CD4-positive, alpha-beta T cell treated with Interleukin-17A for 4 hours (primary cell): ENCODE results near the gene DPRX.

Source experiments
- DNase-seq: peaks from one replicate; pipeline ENCODE4 v3.0.0-alpha.2; 2020; ENCODE audit warnings: mixed read lengths

The DPRX gene, protein sequence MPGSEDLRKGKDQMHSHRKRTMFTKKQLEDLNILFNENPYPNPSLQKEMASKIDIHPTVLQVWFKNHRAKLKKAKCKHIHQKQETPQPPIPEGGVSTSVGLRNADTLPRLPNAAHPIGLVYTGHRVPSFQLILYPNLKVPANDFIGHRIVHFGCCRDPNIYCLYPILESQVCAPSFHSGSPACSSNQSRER

DNA sequence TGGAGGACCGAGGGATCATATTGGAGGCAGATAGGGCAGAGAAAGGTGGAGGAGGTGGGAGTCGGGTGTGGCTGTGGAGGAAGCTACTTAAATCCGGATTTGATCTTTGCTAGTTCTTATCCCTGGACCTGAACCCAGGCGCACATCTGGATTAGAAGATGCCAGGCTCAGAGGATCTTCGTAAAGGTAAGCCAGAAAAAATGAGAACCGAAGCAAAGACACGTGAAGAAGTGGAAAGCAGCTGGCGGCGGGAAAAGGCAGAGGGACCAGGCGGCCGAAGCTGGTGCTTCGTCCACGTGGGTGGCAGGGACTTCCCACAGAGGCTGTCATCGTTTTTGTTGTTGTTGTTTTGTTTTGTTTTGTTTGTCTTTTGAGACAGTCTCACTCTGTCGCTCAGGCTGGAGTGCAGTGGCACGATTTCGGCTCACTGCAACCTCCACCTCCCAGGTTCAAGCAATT is at the start of gene DPRX:
Gene DPRX, plus strand, starts transcription at position 51 of the 459 bp plus-strand sequence. Its CDS starts 108 bp downstream, at position 159.
- DNase-seq = no peak

DNA sequence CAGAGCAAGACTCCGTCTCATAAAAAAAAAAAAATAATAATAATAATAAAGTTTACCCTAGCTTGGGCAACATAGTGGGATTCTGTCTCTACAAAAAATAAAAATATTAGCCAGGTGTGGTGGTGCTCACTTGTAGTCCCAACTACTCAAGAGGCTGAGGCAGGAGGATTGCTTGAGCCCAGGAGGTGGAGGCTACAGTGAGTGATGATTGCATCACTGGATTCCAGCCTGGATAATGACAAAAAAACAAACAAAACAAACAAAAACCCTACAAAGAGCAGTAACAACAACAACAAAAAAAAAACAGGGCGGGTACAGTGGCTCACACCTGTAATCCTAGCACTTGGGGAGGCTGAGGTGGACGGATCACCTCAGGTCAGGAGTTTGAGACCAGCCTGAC is 48.6 kb upstream of the DPRX start:
- no peak for DNase-seq

DNA sequence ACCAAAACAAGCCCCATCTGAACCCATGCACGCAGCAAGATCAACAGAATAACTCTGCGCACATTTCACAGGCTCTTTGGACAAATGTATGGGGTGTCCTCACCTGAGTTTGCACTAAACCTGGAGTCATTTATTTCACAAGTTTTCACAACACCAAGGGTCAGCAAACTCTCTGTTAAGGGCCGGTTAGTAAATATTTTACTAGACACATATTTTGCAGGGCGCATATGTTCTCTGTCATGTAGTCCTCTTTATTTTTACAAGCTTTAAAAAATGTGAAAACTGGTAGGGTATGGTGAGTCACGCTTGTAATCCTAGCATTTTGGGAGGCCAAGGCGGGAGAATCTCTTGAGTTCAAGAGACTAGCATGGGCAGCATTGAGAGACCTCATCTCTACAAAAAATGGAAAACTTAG is 45.5 kb upstream of the DPRX start:
- DNase-seq = no peak

DNA sequence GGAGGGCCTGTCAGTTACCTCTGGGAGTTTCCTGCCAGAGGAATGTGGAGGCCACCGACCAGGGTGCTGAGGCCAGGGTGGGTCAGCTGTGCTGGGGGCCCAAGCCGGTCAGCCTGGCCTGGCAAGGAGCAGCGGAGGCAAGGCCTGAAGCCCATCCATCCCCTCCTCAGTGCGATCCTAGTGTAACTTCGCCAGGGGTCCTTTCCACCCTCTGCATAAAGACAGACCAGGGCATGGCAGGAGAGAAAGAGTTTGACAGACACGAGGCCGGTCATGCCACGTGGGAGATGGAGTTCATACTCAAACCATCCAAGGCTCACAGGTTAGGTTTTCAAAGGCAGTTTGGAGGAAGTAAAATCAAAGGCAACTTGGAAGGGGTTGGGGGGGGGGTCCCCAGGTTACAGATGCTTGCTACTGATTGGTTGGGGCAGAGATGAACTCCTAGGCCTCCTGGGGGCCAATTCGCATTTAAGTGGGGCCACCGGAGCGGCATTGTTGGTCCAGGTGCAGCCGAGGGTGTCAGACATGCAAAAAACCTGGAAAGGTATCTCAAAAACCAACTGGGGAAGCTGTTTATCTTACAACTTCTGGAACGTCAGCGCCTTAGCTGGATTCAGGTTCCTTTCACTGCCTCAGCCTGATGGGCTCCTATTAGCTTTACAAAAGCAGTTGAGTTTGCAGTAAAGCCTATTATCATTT is 36.8 kb upstream of the DPRX start:
- DNase-seq = no peak

DNA sequence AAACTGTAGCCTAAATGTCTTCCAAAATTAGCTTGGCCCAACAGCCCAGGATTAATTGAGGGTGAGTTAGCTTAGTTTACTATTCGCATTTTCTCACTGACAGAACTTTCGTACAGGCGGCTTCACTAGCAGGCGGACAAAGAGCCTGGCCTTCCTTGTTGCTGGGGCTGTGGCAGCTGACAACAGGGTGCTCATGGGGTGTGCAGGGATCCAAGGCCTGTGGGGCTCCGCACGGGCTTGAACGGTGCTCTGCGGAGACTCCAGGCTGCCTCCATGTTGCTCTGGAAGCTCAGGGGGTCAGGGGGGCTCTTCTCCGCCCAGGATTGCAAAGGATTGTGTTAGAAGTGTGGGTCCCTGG is 36.3 kb upstream of the DPRX start:
- DNase-seq = no peak

DNA sequence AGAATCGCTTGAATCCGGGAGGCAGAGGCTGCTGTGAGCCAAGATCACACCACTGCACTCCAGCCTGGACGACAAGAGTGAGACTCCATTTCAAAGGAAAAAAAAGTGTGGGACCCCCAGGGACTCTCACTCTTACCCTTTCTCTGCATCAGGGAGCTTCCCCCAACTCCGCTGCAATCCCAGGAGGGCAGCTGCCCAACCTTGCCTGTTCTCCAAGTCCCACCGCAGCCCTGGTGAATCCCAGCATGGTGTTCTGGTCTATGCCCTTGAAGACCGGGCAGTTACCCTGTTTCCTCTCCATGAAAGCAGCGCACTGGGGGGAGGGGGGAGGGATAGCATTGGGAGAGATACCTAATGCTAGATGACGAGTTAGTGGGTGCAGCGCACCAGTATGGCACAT is 35.7 kb upstream of the DPRX start:
- no peak for DNase-seq

DNA sequence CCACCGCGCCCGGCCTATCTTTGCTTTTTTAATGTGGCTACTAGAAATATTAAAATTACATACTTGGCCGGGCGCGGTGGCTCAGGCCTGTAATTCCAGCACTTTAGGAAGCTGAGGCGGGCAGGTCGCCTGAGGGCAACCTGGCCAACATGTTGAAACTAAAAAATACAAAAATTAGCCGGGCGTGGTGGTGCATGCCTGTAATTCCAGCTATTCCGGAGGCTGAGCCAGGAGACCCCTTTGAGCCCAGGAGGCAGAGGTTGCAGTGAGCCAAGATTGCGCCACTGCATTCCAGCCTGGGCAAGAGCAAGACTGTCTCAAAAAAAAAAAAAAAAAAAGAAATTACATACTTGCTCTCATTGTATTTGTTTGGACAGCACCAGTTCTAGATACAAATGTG is 34.8 kb upstream of the DPRX start:
- no peak for DNase-seq

DNA sequence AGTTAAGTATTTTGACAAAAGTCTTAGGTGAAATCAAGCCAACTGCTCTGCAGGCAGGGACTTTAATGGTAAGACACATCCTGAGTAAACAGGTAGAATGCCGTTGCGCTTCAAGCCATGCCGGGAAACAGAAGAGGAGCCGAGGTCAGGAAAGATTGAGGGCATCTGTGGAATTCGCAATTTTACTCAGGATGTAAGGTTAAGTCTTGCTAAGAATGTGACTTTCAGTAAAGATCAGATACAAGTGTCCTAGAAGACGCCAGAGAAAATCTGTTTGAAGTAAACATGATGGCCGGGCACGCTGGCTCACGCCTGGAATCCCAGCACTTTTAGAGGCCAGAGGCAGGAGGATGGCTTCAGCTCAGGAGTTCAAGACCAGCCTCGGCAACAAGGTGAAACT is 33.4 kb upstream of the DPRX start:
- no peak for DNase-seq

DNA sequence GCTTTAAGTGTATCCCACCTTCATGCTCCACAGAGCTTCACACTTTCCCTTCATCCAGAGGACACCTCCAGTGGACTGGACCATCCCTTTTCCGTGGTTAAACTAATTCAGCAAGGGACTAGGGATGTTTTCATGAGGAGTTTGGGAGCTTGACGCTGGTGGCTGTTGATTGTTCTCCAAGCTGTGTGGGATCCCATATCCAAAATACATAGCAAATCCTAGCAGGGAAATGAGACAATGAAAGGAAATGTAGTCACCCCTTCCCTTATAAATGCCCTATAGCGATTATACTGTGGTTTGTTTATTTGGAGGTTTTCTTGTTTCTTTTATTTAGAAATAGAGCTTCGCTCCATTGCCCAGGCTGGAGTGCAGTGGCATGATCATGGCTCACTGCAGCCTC is 31.6 kb upstream of the DPRX start:
- DNase-seq = no peak

DNA sequence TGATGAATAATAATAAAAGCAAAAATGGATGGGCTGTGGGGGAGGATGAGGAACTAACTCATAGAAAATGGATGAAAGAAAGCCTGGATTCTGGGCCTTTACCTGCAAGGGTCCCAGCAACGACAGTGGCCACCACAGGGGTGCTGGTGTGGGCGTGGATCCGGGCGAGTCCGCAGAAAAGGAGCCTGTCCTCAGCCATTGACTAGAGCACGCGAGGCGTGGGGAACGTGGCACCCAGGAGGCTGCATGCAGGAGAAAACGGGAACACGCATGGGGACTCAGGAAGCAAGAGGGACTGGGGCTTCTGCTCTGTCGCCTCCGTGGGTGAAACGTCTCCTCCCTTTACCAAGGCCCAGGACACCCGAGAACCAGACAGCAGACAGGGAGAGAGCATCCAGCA is 25.8 kb upstream of the DPRX start:
- no peak for DNase-seq

DNA sequence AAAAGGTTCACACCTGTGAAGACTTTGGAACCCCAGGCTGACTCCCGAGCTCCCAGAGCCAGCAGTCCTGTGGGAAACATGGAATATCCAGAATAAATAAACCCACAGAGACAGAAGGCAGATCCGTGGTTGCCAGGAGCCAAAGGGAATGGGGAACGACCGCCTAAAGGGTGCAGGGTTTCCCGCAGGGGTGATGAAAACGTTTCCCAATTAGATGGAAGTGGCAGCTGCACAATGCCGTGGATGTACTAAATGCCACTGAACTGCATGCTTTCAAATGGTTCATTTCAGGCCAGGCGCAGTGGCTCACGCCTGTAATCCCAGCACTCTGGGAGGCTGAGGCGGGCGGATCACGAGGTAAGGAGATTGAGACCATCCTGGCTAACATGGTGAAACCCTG is 23.4 kb upstream of the DPRX start:
- no peak for DNase-seq

DNA sequence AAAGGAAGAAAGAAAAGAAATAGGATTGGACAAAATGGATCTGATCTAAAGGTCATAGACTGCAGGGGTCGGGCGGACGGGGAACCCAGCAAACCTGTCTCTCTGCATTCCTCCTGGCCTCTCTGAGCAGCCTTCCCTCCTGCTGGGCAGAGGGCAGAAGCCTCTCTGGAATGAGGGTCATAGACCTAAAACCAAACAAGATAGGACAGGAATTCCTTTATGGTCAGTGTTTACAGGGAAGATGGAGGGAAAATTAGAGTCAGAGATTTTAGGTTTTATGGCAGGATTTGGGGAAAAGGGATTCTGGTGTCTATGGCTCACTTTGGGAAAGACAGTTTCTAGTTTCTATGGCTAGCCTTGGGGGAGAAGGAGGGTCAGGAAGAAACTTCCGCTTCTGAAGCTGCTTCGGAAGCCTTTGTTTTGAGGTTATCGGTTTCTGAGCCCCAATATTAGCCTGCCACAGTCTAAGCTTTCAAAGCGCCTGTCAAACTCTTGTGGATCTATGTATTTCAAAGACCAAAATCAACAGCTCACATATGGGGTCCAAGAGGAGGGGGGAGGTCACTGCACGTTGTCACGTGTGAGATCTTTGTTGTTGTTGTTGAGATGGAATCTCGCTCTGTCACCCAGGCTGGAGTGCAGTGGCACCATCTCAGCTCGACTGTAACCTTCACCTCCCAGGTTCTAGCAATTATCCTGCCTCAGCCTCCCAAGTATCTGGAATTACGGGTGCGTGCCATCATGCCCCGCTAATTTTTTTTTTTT is 18.9 kb upstream of the DPRX start:
- no peak for DNase-seq

DNA sequence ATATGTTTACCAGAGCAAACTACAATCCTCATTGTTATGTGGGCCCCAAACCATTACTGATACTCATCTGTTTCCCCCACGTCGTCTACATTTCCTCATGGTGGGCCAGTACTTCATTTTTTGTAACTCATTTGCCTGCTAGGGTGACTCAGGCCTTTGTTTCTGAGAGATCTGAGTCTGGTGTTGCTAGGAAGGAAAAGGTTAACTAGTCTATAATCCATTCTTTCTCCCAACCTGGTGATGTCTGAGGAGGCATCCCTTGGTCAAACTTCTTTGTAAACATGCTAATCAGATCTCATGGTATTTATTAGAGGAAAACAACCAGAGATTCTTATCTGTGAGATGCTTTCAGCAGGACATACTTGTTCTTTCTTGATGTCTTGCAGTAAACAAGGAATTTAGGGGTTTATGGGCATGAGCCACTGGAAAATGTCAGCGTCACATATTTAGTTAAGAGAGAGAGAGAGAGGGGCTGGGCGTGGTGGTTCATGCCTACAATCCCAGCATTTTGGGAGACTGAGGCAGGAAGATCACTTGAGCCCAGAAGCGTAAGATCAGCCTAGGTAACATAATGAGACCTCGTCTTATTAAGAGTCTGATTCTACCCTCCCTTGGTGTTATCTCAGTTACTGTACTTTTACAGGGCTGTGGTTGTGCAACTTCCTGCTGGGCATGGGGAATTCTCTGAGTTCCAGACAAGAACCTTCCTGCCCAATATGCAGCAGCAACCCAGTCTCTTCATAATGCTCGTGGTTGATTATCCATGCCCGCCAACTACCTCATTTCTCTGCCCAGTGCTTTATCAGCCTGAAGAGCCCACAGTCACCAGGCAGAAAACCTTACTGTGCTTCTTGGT is 9.7 kb upstream of the DPRX start:
- DNase-seq = no peak

DNA sequence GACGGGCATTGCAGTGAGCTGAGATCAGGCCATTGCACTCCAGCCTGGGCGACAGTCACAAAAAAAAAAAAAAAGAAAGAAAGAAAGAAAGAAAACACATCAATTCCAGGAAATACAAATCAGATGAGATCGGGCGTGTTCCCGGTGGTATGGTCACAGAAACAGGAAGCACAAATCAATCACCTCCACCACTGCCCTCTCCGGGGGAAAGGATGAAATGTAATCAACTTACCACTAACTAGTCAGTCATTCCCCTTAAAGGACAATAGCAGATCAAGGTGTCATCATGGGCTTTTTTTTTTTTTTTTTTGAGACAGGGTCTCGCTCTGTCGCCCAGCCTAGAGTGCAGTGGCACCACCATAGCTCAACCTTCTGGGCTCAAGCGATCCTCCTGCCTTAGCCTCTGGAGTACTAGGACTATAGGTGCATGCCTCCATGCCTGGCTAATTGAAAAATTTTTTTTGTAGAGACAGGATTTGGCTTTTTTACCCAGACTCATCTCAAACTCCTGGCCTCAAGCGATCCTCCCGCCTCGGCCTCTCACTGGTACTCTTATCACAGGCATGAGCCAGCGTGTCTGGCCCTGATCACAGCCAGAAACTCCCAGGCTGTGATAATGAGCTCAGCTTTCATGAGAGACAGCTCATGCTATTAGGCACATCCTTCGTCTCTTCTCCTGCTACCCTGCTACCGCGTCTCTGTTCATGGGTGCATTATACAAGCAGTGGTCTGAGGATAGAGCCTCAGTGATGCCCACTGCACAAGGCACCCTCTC is 6.8 kb upstream of the DPRX start:
- no peak for DNase-seq

DNA sequence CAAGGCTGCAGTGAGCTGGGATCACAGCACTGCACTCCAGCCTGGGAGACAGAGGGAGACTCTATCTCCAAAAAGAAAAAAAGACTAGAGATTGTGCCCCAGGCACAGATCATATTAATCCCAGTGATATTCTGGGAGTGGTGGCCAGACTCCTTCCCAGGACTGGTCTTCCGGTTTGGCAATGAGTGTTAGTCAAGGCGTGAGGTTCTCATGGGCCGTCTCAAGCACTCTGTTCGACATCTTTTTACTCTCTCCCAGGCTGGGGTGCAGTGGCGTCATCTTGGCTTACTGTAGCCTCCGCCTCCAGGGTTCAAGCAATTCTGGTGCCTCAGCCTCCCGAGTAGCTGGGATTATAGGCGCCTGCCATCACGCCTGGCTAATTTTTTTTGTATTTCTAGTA is 5.3 kb upstream of the DPRX start:
- DNase-seq = no peak

DNA sequence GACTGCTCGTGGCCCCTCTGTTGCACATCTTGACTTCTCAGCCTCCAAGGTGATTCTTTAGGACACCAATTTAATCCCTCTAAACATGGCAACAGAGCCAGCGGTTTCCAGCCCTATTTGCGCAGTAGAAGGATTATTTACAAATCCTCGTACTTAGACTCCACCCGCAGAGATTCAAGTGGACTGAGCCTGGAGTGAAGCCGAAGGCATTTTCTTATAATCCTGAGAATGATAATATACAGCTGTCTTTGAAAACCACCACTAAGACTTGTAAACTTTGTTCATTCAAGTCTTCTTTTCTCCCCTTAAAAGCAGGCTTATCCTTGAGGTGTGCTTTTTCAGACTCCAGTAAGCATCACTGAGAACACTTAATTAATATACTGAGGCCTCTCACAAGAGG is 4.8 kb upstream of the DPRX start:
- DNase-seq = no peak

DNA sequence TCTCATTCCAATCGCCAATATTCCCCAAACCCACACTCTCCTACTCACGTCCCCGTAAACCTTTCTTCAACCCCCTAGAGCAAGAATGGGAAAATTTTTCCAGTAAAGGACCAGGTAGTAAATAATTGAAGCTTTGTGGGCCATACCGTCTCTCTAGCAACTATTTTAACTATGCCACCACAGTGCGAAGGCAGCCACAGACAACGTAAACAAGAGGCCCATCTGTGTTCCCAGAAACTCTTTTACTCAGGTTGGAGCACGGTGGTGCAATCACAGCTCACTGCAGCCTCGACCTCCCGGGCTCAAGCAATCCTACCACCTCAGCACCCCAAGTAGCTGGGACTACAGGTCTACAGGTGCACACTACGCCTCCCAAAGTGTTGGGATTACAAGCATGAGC is 3.0 kb downstream of the DPRX start:
- DNase-seq = no peak

DNA sequence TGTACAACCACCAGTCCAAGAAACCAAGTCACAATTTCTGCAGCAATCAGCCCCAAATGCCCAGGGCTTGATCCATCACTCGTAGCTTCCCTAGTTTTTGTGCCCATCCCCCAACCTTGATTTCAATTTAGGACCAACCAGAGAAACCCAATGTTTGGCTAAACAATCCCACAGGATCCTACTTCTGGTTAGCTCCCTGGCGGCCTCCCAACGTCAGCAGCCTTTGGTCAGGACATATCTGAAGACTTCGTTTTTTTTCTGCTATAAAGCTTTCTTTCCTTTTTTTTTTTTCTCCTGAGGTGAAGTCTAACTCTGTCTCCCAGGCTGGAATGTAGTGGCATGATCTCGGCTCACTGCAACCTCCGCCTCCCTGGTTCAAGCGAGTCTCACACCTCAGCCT is 7.7 kb downstream of the DPRX start:
- DNase-seq = no peak

DNA sequence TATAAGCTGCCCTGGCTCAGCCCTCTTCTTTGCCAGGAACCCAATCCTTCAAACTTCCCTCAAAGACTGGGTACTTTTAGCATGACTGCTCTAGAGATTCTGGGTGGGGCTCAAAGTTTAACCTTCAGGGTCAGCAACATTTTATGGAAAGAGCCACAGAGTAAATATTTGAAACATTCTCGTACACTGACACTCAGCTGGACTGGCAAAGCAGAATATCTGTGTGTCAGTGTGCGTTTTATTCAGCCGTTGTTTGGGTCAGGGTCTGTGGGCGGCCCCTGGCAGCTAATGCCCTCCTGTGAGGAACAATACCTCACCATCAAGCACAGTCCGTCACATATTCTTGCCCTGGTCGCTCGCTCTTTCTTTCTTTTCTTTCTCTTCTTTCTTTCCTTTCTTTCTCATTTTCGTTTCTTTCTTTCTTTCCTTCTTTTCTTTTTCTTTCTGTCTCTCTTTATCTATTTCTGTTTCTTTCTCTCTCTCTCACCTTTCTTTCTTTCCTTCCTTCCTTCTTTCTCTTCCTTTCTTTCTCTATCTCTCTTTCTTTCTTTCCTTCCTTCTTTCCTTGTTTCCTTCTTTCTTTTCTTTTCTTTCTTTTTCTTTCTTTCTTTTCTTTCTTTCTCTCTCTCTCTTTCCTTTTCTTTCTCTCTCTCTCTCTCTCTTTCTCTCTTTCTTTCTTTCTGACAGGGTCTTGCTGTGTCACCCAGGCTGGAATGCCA is 10.7 kb downstream of the DPRX start:
- DNase-seq = no peak

DNA sequence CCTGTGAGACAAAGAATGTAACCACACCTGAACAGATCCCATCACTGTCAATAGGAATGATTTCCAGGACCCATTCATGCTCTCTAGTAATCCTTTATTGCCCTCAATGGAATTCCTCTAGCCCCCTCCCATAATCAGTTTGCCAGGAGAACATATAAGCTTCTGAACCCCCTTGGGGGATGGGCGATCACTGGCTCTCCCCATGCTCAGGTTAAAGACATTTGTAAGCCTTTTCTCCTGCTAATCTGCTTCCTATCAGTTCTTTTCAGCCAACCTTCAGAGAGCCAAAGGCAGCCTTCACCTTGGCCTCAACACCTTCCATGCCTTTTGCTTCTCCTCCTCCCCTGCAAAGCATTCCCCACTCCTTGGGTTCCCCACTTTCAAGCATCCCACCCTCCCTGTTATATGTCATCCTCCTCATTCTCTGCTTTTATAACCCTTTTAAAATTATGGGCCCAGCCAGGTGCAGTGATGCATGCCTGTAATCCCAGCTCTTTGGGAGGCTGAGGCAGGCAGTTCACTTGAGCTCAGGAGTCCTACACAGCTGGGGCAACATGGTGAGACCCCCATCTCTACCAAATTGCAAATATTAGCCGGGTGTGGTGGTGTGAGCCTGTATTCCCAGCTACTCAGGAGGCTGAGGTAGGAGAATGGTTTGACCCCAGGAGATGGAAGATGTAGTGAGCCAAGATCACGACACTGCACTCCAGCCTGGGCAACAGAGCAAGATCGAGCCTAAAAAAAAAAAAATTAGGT is 12.4 kb downstream of the DPRX start:
- no peak for DNase-seq

DNA sequence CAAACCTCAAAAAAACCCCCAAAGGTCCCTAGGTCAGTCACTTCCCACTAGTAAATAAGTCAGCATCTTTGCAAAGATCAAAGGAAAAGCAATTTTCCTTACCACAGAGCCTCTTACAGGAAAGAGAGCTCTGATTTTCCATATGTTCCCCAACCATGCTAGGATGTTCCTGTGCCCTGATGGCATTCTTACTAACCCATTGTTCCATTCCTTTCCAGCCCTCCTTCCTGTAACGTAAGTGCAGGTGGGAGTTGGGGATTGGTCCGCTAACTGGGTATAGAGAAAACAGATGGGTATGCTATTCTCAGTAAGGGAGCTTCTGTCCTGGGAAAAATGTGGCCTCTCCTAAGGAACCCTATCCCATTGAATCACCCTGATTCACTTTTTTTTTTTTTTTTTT is 14.3 kb downstream of the DPRX start:
- DNase-seq = no peak
